IPS DF 6.9 (cell line): ENCODE results near the gene SS18L1.

Experiments
- DNase-seq: peaks from one replicate; pipeline ENCODE4 v3.0.0-alpha.2; 2013; ENCODE audit warnings: low read depth, low spot score
- H3K27ac ChIP-seq: one replicate; pipeline ENCODE4 v1.5.1; 2013; ENCODE audit warnings: low read length, control low read depth
- H3K27me3 ChIP-seq: 2 replicates; pipeline ENCODE4 v1.6.1; 2013; ENCODE audit warnings: mild to moderate bottlenecking, low read length; ENCODE audit not compliant: control insufficient read depth, insufficient read depth
- H3K36me3 ChIP-seq: 2 replicates; pipeline ENCODE4 v1.6.1; 2013; ENCODE audit warnings: low read length; ENCODE audit not compliant: control insufficient read depth, insufficient read depth
- H3K4me1 ChIP-seq: 2 replicates; pipeline ENCODE4 v1.6.1; 2013; ENCODE audit warnings: low read length; ENCODE audit not compliant: control insufficient read depth, insufficient read depth
- H3K4me3 ChIP-seq: 2 replicates; pipeline ENCODE4 v1.5.1; 2013; ENCODE audit warnings: mild to moderate bottlenecking, low read length
- H3K9me3 ChIP-seq: 2 replicates; pipeline ENCODE4 v1.6.1; 2013; ENCODE audit warnings: low read length, inconsistent platforms; ENCODE audit not compliant: control insufficient read depth, insufficient read depth
- WGBS: extraction: QIAGEN DNeasy Blood & Tissue Kit; methylation state at CpG from one replicate; pipeline ENCODE4 v1.1.7; 2013; ENCODE audit warnings: mixed read lengths, missing lambda C conversion rate; ENCODE audit not compliant: insufficient read length, insufficient coverage; 5-methylcytosine and 5-hydroxymethylcytosine counted together

Gene SS18L1

DNA sequence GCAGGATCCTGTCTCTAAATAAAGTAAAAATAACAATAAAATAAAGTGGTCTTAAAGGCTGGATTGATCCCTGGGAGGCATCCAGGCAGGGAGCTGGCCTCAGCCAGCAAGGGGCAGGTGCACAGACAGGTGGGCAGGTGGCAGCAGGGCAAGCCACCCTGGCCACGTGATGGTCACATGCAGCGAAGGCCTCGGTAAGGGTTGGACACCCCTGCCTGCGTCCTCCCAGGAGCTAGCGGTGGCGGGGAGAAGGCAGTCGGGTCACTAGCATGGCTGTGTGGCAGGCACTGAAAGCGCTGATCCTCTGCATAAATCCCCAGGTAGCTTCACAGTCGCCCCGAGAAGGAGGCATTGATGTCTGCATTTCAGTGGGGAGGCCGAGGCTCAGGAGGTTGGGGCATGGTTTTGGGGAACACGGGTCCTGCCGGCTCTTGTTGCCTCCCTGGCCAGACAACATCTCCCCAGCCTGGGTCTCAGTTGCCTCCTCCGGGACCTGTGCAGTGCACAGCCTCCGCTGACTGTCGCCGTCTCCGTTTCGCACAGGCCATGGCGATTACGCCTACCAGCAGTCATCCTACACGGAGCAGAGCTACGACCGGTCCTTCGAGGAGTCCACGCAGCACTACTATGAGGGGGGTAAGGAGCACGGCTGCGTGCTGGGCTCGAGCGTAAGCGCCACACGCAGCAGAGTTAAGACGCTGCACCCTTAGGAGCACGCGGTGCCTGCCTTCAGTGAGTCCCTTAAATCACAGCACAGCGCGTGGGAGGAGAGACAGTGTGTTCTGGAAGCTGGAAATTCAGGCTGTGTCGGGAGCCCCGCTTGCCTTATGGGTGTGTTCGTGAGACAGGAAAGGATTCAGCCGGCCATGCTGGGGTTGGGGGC lies 21.6 kb downstream of the SS18L1 start:
- Histone ChIP-seq H3K4me3 (no peak overlapping the region), H3K4me1 (peaks cover 1% of the 10 kb centered on the region; the same call in 1 of the 2 replicates), H3K27me3 (no peaks in the 10 kb centered on the region), H3K27ac (no peak overlapping the region), H3K9me3 (no peaks in the 10 kb centered on the region), H3K36me3 (peaks cover 64% of the 10 kb centered on the region)
- no peak for DNase-seq
- no CpG with 5 or more reads among the region's 41 CpGs for WGBS

DNA sequence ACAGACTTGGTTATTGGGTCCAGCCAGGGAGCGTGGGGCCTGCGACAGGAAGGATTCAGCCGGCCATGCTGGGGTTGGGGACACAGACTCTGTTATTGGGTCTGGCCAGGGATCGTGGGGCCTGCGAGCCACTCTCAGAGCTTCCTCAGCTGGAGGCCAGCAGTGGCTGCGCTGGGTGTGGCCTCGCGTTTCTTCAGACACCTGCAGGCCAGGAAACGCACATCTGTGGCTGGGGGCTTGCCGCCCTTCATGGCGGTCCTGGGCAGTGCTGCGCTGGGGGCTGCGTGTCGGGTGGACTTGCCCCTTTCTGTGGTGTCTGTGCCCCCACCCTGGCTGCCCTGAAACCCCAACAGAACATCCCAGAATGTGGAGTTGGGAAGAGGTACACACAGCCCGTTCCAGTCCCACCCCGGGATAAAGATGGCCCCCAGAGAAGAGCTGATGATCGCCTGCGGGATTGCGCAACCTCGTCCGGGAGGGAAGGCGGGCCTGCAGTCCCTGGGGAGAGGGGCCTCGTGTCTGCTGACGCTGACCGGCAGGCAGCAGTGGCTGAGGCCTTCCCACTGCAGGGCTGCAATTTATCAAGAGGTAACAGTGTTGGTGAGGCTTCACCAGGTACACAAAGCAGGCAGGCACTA lies 22.3 kb downstream of the SS18L1 start:
- Histone ChIP-seq H3K36me3 (peaks cover 59% of the 10 kb centered on the region), H3K27me3 (no peaks in the 10 kb centered on the region), H3K27ac (no peak overlapping the region), H3K9me3 (no peaks in the 10 kb centered on the region), H3K4me1 (peaks cover 1% of the 10 kb centered on the region; the same call in 1 of the 2 replicates), H3K4me3 (no peak overlapping the region)
- no CpG with 5 or more reads among the region's 25 CpGs for WGBS
- DNase-seq = no peak

DNA sequence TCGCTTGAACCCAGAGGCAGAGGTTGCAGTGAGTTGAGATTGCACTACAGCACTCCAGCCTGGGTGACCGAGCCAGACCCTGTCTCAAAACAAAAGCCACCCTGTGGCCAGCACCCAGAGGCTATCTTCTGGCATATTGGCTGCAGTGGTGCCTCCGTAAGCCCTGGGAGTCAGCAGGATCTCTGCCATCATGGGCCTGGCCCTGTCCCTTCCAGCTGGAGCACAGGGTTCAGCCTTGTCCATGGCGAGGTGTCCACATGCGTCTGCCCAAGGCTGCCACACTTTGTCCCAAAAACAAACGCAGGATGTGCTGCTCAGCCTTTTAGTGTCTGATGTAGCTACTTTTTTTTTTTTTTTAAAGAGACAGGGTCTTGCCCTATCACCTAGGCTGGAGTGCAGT lies 23.9 kb downstream of the SS18L1 start:
- no peaks in the 10 kb centered on the region for H3K9me3 ChIP-seq
- H3K27ac ChIP-seq = no peak overlapping the region
- H3K36me3 ChIP-seq = peaks cover 51% of the 10 kb centered on the region
- no peak for DNase-seq
- no CpG with 5 or more reads among the region's 6 CpGs for WGBS
- peaks cover 1% of the 10 kb centered on the region; the same call in 1 of the 2 replicates for H3K4me1 ChIP-seq
- no peak overlapping the region for H3K4me3 ChIP-seq
- H3K27me3 ChIP-seq = no peaks in the 10 kb centered on the region

GRCh38 chr20:62168061-62168460 lies 24.5 kb downstream of the SS18L1 start:
- peaks cover 45% of the 10 kb centered on the region for H3K36me3 ChIP-seq
- no CpG with 5 or more reads among the region's 4 CpGs for WGBS
- no peak overlapping the region for H3K4me3 ChIP-seq
- peaks cover 1% of the 10 kb centered on the region; the same call in 1 of the 2 replicates for H3K4me1 ChIP-seq
- DNase-seq = no peak
- H3K9me3 ChIP-seq = no peaks in the 10 kb centered on the region
- no peak overlapping the region for H3K27ac ChIP-seq
- H3K27me3 ChIP-seq = no peaks in the 10 kb centered on the region

DNA sequence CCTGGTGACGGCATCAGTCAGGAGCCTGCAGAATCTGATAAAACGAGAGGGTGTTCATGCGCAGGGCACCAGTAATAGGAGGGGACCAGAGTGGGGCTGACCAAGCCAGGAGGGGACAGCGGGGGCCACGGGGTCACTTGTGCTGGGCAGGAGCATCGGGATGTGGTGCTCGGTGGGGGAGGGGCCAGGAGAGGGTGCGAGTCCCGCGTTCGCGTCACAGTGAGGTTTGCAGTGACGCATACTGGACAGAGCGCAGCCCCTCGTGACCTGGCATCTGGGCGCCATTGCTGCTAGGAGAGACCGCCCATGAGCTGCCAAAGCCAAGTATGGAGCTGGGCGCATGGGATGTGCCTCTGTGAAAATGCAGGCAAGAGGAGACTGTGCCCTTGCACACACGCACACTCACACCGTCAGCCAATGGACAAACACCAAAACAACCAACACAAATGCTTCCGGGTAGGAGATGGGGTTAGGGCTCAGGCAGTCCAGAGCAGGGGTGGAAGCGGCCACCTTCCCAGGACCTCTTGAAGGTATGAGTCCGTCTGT lies 25.4 kb downstream of the SS18L1 start:
- no peaks in the 10 kb centered on the region for H3K9me3 ChIP-seq
- DNase-seq = no peak
- H3K27me3 ChIP-seq = no peaks in the 10 kb centered on the region
- no peak overlapping the region for H3K27ac ChIP-seq
- H3K4me3 ChIP-seq = no peak overlapping the region
- no CpG with 5 or more reads among the region's 23 CpGs for whole genome bisulfite sequencing
- H3K36me3 ChIP-seq = peaks cover 37% of the 10 kb centered on the region
- H3K4me1 ChIP-seq = peaks cover 1% of the 10 kb centered on the region; the same call in 1 of the 2 replicates

DNA sequence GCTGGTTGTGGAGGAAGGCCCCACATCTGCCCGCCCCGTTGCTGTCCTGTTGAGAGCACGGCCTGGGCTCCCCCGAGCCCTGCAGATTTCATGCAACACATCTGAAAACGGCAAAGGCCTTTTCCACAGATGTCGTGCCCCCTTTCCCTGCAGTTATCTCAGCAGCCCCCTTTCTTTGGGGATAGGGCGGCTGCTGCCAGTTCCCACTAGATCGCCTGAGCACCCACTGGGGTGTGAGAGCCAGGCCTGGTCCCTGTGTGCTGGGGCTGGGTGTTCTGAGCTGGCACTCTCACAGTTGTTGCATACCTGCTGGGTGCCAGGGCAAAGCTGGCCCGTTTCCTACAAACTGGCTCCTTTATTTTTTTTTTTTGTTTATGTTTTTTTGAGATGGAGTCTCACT lies 27.0 kb downstream of the SS18L1 start:
- Histone ChIP-seq H3K36me3 (peaks cover 22% of the 10 kb centered on the region), H3K9me3 (no peaks in the 10 kb centered on the region)
- no CpG with 5 or more reads among the region's 9 CpGs for WGBS

GRCh38 chr20:62171245-62171644 lies 27.7 kb downstream of the SS18L1 start:
- WGBS = no CpG with 5 or more reads among the region's 8 CpGs
- Histone ChIP-seq H3K36me3 (peaks cover 15% of the 10 kb centered on the region), H3K4me1 (no peaks in the 10 kb centered on the region; the same call in 1 of the 2 replicates)

More for the DNA sequence above, 27.0 kb downstream of the SS18L1 start:
- Histone ChIP-seq H3K4me3 (no peak overlapping the region), H3K27ac (no peak overlapping the region), H3K27me3 (no peaks in the 10 kb centered on the region), H3K4me1 (no peaks in the 10 kb centered on the region; the same call in 1 of the 2 replicates)
- DNase-seq = no peak

GRCh38 chr20:62172666-62173065 lies 29.1 kb downstream of the SS18L1 start:
- Histone ChIP-seq H3K36me3 (peaks cover 12% of the 10 kb centered on the region), H3K27me3 (no peaks in the 10 kb centered on the region), H3K4me3 (no peak overlapping the region), H3K4me1 (no peaks in the 10 kb centered on the region; the same call in 1 of the 2 replicates), H3K9me3 (no peaks in the 10 kb centered on the region), H3K27ac (no peak overlapping the region)
- WGBS = no CpG with 5 or more reads among the region's 18 CpGs
- no peak for DNase-seq

More at GRCh38 chr20:62171245-62171644, 27.7 kb downstream of the SS18L1 start:
- no peaks in the 10 kb centered on the region for H3K27me3 ChIP-seq
- no peaks in the 10 kb centered on the region for H3K9me3 ChIP-seq
- H3K4me3 ChIP-seq = no peak overlapping the region
- no peak for DNase-seq
- H3K27ac ChIP-seq = no peak overlapping the region

DNA sequence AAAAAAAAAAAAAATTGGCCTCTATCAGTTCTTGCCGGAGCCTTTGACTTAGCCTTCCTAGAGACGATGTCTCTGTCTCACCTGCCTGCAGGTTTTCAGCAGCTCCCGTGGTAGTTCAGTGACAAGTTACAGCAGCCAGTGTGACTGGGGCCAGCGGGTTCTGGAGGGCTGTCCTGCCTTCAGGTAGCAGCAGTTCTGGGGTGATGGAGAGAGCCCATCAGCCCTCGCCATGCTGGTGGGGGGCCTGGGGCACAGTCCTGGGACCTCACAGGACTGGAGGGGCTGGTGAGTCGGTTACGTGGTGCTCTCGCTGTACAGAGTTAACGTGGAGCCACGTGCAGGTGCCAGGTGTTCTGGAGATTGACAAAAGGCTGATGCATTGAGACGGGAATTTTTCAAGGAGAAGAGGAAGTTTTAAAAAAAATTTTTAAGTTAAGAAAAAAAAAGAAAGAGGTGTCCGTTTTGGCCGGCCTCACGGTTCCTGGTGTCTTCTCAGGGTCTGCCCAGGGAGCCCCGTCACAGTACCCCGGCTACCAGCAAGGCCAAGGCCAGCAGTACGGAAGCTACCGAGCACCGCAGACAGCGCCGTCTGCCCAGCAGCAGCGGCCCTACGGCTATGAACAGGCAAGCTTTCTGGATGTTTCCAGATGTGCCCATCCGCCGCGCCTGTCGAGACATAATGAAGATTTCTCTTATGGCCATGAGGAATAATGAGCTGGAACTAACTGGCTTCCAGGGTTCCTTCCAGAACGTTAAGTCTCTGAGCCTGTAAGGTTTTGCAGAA lies 30.6 kb downstream of the SS18L1 start:
- Histone ChIP-seq H3K27ac (no peak overlapping the region), H3K27me3 (no peaks in the 10 kb centered on the region), H3K9me3 (no peaks in the 10 kb centered on the region), H3K36me3 (peaks cover 10% of the 10 kb centered on the region), H3K4me1 (no peaks in the 10 kb centered on the region; the same call in 1 of the 2 replicates), H3K4me3 (no peak overlapping the region)
- DNase-seq = no peak
- WGBS = 100% methylated on average over 3 of the region's 28 CpGs
